Keratinocyte (primary cell): ENCODE results near the gene SIPA1. TPM values are rescaled to one million over a fixed set of nuclear protein-coding genes. Genes with fewer than 3 reads are reported as not detected.

ENCODE experiments used
- DNase-seq: peaks from one replicate; pipeline ENCODE4 v3.0.0-alpha.2; 2011; ENCODE audit warnings: low read depth, missing footprints, low spot score
- FAIRE-seq: peaks from 2 replicates; lab custom pipeline; 2011; peaks lifted over from hg19 to GRCh38; lab: Jason Lieb, UNC
- H2AFZ ChIP-seq: 2 replicates; pipeline ENCODE4 v1.6.0; 2012; ENCODE audit warnings: low read length, control low read depth, inconsistent platforms; ENCODE audit not compliant: control insufficient read depth
- H3K27ac ChIP-seq: 2 replicates; pipeline ENCODE4 v1.5.1; 2011; ENCODE audit warnings: low read length; ENCODE audit not compliant: control insufficient read depth, insufficient read depth
- H3K27me3 ChIP-seq: 3 replicates; pipeline ENCODE4 v1.6.0; 2011; ENCODE audit warnings: low read length; ENCODE audit not compliant: control insufficient read depth, insufficient read depth; ENCODE audit errors: extremely low read depth
- H3K36me3 ChIP-seq, 2 experiments: 2 replicates in 1 of 2; 3 replicates in 1 of 2; pipeline ENCODE4 v1.5.1; 2011; ENCODE audit warnings: low read length in 2 of 2, mild to moderate bottlenecking in 1 of 2; ENCODE audit not compliant: control insufficient read depth in 2 of 2, insufficient read depth in 2 of 2; ENCODE audit errors: extremely low read depth in 1 of 2
- H3K4me1 ChIP-seq: 3 replicates; pipeline ENCODE4 v1.5.1; 2011; ENCODE audit warnings: low read length; ENCODE audit not compliant: control insufficient read depth, insufficient read depth; ENCODE audit errors: extremely low read depth
- H3K4me2 ChIP-seq: 3 replicates; pipeline ENCODE4 v1.6.0; 2011; ENCODE audit warnings: low read depth, low read length; ENCODE audit not compliant: control insufficient read depth, insufficient read depth; ENCODE audit errors: extremely low read depth
- H3K4me3 ChIP-seq, 3 experiments: fragments of 200-600 bp in 1 of 3; sonication (generic) in 1 of 3; 2 replicates in 2 of 3; 3 replicates in 1 of 3; pipeline ENCODE4 v1.5.1; 2011 to 2016; ENCODE audit warnings: low read length in 3 of 3, mild to moderate bottlenecking in 3 of 3, control low read depth in 2 of 3, inconsistent platforms in 1 of 3, low read depth in 1 of 3, mixed read lengths in 1 of 3, mixed run types in 1 of 3, moderate library complexity in 1 of 3; ENCODE audit not compliant: control insufficient read depth in 2 of 3, insufficient read depth in 2 of 3; ENCODE audit errors: extremely low read depth in 1 of 3
- H3K79me2 ChIP-seq: 2 replicates; pipeline ENCODE4 v1.6.0; 2012; ENCODE audit warnings: low read length; ENCODE audit not compliant: control insufficient read depth, insufficient read depth
- H3K9ac ChIP-seq: 3 replicates; pipeline ENCODE4 v1.6.0; 2011; ENCODE audit warnings: low read length; ENCODE audit not compliant: control insufficient read depth, insufficient read depth; ENCODE audit errors: extremely low read depth
- H3K9me1 ChIP-seq: 3 replicates; pipeline ENCODE4 v1.6.0; 2011; ENCODE audit warnings: low read length; ENCODE audit not compliant: control insufficient read depth, insufficient read depth; ENCODE audit errors: extremely low read depth
- H3K9me3 ChIP-seq: 2 replicates; pipeline ENCODE4 v1.5.1; 2012; ENCODE audit warnings: low read depth, low read length; ENCODE audit not compliant: control insufficient read depth
- H4K20me1 ChIP-seq: 3 replicates; pipeline ENCODE4 v1.6.0; 2011; ENCODE audit warnings: low read length; ENCODE audit not compliant: control insufficient read depth, insufficient read depth; ENCODE audit errors: extremely low read depth
- EZH2 ChIP-seq: IDR thresholded peaks from one replicate; pipeline ENCODE4 v1.6.1; 2012; ENCODE audit warnings: inconsistent platforms, mild to moderate bottlenecking, low read length, moderate library complexity
- dilution Hi-C: fragments of 300-500 bp; cut with MboI; formaldehyde crosslinking; loops from one replicate; pipeline ENCODE4 v1.7.0; 2020; ENCODE audit warnings: low sequenced_read_pairs; ENCODE audit not compliant: extremely low pct_ligation_motif_present
- polyA plus RNA-seq, 5 experiments: library from polyadenylated mRNA; depleted of rRNA in 3 of 5; stranded (reverse) in 3 of 5; stranded (forward) in 1 of 5; unstranded in 1 of 5; fragments of >200 nt; gene quantifications; 1 replicate in 1 of 5; 2 replicates in 3 of 5; 3 replicates in 1 of 5; pipeline versions ENCODE4 v1.2.1 to v1.2.3, GENCODE V29; 2011 to 2012; ENCODE audit warnings: missing spikeins in 2 of 5, low read depth in 1 of 5, low replicate concordance in 1 of 5
- TF ChIP-seq, protein P1 (sequence below), 3 experiments: IDR thresholded peaks in 1 of 3; conservative IDR thresholded peaks in 1 of 3; optimal IDR thresholded peaks in 1 of 3; 2 replicates in 2 of 3; 3 replicates in 1 of 3; pipeline versions ENCODE3 to v1.5.1; 2011; ENCODE audit warnings: low read length in 3 of 3, mild to moderate bottlenecking in 3 of 3, moderate library complexity in 2 of 3, control low read depth in 1 of 3, inconsistent platforms in 1 of 3; ENCODE audit not compliant: insufficient read depth in 2 of 3; ENCODE audit errors: extremely low read depth in 1 of 3

The SIPA1 gene
- polyA plus RNA-seq, 1 donor (not counting 4 experiments of a cell fraction or from before 2014, with no cell fraction given): 4.5 TPM

GRCh38 chr11:65639623-65640482, 2.0 kb downstream of the SIPA1 start:
- no peak for FAIRE-seq
- no peak for DNase-seq
- Histone ChIP-seq H3K4me3 (no peak overlapping the region), H3K27ac (no peak overlapping the region), H4K20me1 (peaks cover 10% of the 10 kb centered on the region), H3K79me2 (no peaks in the 10 kb centered on the region), H2AFZ (no peak overlapping the region), H3K36me3 (peaks cover 14 to 19% of the 10 kb centered on the region in 2 experiments), H3K9me3 (no peaks in the 10 kb centered on the region), H3K4me1 (peaks cover 13% of the 10 kb centered on the region), H3K4me2 (no peak overlapping the region), H3K9me1 (peaks cover 2% of the 10 kb centered on the region), H3K27me3 (no peaks in the 10 kb centered on the region), H3K9ac (no peak overlapping the region)
- dilution Hi-C loops: no loop called here
- TF ChIP-seq EZH2: no peak
- TF ChIP-seq, protein P1, sequence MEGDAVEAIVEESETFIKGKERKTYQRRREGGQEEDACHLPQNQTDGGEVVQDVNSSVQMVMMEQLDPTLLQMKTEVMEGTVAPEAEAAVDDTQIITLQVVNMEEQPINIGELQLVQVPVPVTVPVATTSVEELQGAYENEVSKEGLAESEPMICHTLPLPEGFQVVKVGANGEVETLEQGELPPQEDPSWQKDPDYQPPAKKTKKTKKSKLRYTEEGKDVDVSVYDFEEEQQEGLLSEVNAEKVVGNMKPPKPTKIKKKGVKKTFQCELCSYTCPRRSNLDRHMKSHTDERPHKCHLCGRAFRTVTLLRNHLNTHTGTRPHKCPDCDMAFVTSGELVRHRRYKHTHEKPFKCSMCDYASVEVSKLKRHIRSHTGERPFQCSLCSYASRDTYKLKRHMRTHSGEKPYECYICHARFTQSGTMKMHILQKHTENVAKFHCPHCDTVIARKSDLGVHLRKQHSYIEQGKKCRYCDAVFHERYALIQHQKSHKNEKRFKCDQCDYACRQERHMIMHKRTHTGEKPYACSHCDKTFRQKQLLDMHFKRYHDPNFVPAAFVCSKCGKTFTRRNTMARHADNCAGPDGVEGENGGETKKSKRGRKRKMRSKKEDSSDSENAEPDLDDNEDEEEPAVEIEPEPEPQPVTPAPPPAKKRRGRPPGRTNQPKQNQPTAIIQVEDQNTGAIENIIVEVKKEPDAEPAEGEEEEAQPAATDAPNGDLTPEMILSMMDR (optimal IDR thresholded peaks at IDR 0.05 in 1 of 3, IDR thresholded peaks at IDR 0.05 in 1 of 3, conservative IDR thresholded peaks at IDR 0.05 in 1 of 3; ENCODE audit: extremely low read depth in 1 of 3, insufficient read depth in 2 of 3, low read length in 3 of 3): no peak

DNA sequence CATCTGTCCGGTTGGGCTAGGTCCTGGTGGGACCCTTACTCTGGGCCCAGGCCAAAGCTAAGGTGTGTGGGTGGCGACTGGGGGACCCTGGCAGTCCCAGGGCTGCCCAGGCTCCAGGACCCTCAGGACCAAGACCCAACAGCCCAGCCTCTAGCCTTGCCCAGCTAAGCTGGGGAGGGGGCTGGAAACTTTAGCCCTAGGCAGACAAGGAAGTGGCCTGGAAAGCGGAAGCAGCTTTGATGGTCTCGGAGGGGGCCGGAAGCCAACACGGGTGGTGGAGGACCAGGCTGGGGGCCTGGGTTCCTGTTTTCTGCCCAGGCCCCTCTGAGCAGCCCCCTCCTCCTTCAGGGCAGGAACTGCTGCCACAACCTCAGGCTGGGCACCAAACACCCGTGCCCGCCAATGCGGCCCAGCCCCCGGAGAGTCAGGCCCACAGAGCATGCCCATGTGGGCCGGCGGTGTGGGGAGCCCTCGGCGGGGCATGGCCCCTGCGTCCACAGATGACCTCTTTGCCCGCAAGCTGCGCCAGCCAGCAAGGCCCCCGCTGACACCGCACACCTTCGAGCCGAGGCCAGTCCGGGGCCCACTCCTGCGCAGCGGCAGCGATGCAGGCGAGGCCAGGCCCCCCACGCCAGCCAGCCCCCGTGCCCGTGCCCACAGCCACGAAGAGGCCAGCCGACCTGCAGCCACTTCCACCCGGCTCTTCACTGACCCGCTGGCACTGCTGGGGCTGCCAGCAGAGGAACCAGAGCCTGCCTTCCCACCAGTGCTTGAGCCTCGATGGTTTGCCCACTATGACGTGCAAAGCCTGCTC, 2.8 kb downstream of the SIPA1 start:
- H3K27me3 ChIP-seq: no peaks in the 10 kb centered on the region
- no peak overlapping the region for H3K9ac ChIP-seq
- TF ChIP-seq, protein P1 (optimal IDR thresholded peaks at IDR 0.05 in 1 of 3, IDR thresholded peaks at IDR 0.05 in 1 of 3, conservative IDR thresholded peaks at IDR 0.05 in 1 of 3; ENCODE audit: extremely low read depth in 1 of 3, insufficient read depth in 2 of 3, low read length in 3 of 3): no peak
- TF ChIP-seq EZH2: no peak
- peaks cover 13% of the 10 kb centered on the region for H3K4me1 ChIP-seq
- DNase-seq (no peak), FAIRE-seq (no peak)
- H4K20me1 ChIP-seq: peaks cover 10% of the 10 kb centered on the region
- no peaks in the 10 kb centered on the region for H3K79me2 ChIP-seq
- no peak overlapping the region for H2AFZ ChIP-seq
- no peak overlapping the region for H3K27ac ChIP-seq
- H3K9me3 ChIP-seq: no peaks in the 10 kb centered on the region
- dilution Hi-C loops: no loop called here
- no peak overlapping the region for H3K4me2 ChIP-seq
- peaks cover 2% of the 10 kb centered on the region for H3K9me1 ChIP-seq
- H3K4me3 ChIP-seq: no peak overlapping the region
- peaks cover 6 to 13% of the 10 kb centered on the region in 2 experiments for H3K36me3 ChIP-seq
